ENCODE results near the gene ZNF613.
A peak's percentile ranks its signal among the peaks of the same experiment; 100 is the strongest.
"Not testable (repeated sequence)": the region's sequence is repeated elsewhere in the genome, so short reads cannot be mapped to it uniquely, and the experiment has no call there.

Gene ZNF613

GRCh38 chr19:51926784-51927741 is at the start of gene ZNF613:
Gene ZNF613 (plus strand): TSS chr19:51927472. CDS start chr19:51936221, 8,749 bp downstream.
- peak; percentile 90 for DNase-seq (ENCODE audit: low read depth)

GRCh38 chr19:51882518-51882917 is 44.8 kb upstream of the ZNF613 start:
- DNase-seq (ENCODE audit: low read depth), result no peak

GRCh38 chr19:51884713-51885112 is 42.6 kb upstream of the ZNF613 start:
- no peak for DNase-seq (ENCODE audit: low read depth)

- peak; percentile 92 for DNase-seq (ENCODE audit: low read depth)
Measured at GRCh38 chr19:51887522-51888498, 39.5 kb upstream of the ZNF613 start, which contains the start of gene ZNF577. Gene ZNF577 (minus strand): TSS chr19:51887951. CDS start chr19:51880382, 7,569 bp downstream.

- no peak for DNase-seq (ENCODE audit: low read depth)
Measured at GRCh38 chr19:51889934-51890333, 37.3 kb upstream of the ZNF613 start.

- no peak for DNase-seq (ENCODE audit: low read depth)
Measured at GRCh38 chr19:51891193-51891747, 36.0 kb upstream of the ZNF613 start.

GRCh38 chr19:51901860-51902259 is 25.4 kb upstream of the ZNF613 start:
- no peak for DNase-seq (ENCODE audit: low read depth)

- no peak for DNase-seq (ENCODE audit: low read depth)
Measured at GRCh38 chr19:51903192-51903591, 24.1 kb upstream of the ZNF613 start.

GRCh38 chr19:51904331-51905165 is 22.7 kb upstream of the ZNF613 start, which contains the start of gene ZNF649:
Gene ZNF649 (minus strand): TSS chr19:51905017. CDS start chr19:51900107, 4,910 bp downstream.
- peak; percentile 84 for DNase-seq (ENCODE audit: low read depth)

GRCh38 chr19:51905206-51905605 is 22.1 kb upstream of the ZNF613 start:
- no peak for DNase-seq (ENCODE audit: low read depth)

- DNase-seq (ENCODE audit: low read depth), result not testable (repeated sequence)
Measured at GRCh38 chr19:51905639-51906038, 21.6 kb upstream of the ZNF613 start.

- not testable (repeated sequence) for DNase-seq (ENCODE audit: low read depth)
Measured at GRCh38 chr19:51906108-51906507, 21.2 kb upstream of the ZNF613 start.

- DNase-seq (ENCODE audit: low read depth), result not testable (repeated sequence)
Measured at GRCh38 chr19:51907981-51908380, 19.3 kb upstream of the ZNF613 start.

GRCh38 chr19:51915324-51915867 is 11.9 kb upstream of the ZNF613 start:
- DNase-seq (ENCODE audit: low read depth), result no peak

GRCh38 chr19:51916167-51916566 is 11.1 kb upstream of the ZNF613 start:
- no peak for DNase-seq (ENCODE audit: low read depth)

- no peak for DNase-seq (ENCODE audit: low read depth)
Measured at GRCh38 chr19:51919606-51920005, 7.7 kb upstream of the ZNF613 start.

- DNase-seq (ENCODE audit: low read depth), result no peak
Measured at GRCh38 chr19:51921949-51922348, 5.3 kb upstream of the ZNF613 start.

- DNase-seq (ENCODE audit: low read depth), result no peak
Measured at GRCh38 chr19:51926426-51926783, 867 bp upstream of the ZNF613 start.

GRCh38 chr19:51927859-51928258 is 587 bp downstream of the ZNF613 start:
- DNase-seq (ENCODE audit: low read depth), result no peak

GRCh38 chr19:51931921-51932320 is 4.6 kb downstream of the ZNF613 start:
- no peak for DNase-seq (ENCODE audit: low read depth)

- DNase-seq (ENCODE audit: low read depth), result no peak
Measured at GRCh38 chr19:51938936-51939335, 11.7 kb downstream of the ZNF613 start.
